GM21529 (cell line): ENCODE data around the gene C3orf22.
"Not testable (repeated sequence)": the region's sequence is repeated elsewhere in the genome, so short reads cannot be mapped to it uniquely, and the experiment has no call there.

Experiments used
- ATAC-seq: cut with Tn5 transposase; IDR thresholded peaks from one replicate; pipeline ENCODE4 v1.9.1; 2021; ENCODE audit not compliant: unreplicated experiment

The C3orf22 gene

GRCh38 chr3:126543457-126544061 lies 15.2 kb downstream of the C3orf22 start:
- ATAC-seq = no peak

DNA sequence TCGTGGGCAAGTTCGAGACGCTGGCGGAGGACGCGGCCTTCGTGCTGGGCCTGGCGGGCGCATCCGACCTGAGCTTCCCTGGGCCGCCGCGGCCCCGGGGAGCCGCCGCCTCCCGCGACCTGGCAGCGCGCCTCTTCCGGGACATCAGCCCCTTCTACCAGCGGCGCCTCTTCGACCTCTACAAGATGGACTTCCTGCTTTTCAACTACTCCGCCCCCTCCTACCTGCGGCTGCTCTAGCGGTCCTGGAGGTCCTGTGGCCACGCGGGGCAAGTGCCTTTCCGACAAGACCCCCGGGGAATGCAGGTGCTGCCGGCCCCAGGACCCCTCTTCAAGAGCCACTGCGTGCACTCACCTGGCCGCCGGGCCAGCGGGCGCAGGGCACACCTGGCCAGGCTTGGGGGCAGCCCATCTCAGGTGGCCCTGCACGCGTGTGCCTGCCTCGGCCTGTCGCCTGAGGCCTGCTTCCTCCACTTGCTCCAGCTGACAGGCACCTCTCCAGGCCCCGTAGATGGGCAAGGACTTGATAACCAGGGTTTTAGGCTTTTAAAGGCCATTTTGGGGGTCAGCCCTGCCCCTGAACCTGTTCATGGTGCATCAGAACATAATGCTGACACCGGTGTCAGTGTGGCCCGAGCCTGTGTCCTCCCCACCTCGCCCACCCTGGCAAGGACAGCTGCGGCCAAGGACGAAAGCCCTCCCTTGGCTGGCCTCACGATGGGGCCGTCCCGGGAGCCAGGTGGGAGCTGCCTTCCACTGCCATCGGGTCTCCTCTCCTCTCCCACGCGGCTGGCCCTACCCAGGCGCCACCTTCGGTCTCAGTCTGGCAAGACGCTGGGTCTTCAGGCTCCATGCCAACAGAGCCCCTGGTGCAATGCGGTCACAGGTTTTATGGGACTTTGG lies 16.1 kb downstream of the C3orf22 start:
- ATAC-seq = no peak

- ATAC-seq = no peak
Measured at GRCh38 chr3:126541628-126542339, 16.9 kb downstream of the C3orf22 start.

GRCh38 chr3:126540951-126541627 lies 17.6 kb downstream of the C3orf22 start:
- ATAC-seq = no peak

- no peak for ATAC-seq
Measured at GRCh38 chr3:126540342-126540849, 18.3 kb downstream of the C3orf22 start.

GRCh38 chr3:126539558-126540250 lies 19.0 kb downstream of the C3orf22 start:
- ATAC-seq = no peak

DNA sequence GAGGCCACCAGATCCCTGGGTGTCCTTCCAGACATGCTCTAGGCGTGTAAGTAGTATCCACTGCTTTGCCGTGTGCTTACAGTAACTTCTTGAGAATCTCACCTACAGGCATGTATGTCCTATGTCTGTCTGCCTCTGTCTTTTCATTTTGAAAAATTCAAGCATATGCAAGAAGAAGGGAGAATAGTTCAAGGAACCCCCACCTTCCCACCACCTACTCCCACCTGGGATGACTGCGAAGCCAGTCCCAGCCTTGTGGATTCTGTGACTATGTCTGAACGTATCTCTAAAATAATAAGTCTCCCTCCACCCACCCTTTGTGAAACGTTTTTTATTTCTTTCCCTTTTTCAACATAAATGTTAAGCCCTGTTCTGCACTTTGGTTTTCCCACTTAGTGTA lies 19.8 kb downstream of the C3orf22 start:
- ATAC-seq = no peak

GRCh38 chr3:126538316-126538715 lies 20.4 kb downstream of the C3orf22 start:
- ATAC-seq = no peak

DNA sequence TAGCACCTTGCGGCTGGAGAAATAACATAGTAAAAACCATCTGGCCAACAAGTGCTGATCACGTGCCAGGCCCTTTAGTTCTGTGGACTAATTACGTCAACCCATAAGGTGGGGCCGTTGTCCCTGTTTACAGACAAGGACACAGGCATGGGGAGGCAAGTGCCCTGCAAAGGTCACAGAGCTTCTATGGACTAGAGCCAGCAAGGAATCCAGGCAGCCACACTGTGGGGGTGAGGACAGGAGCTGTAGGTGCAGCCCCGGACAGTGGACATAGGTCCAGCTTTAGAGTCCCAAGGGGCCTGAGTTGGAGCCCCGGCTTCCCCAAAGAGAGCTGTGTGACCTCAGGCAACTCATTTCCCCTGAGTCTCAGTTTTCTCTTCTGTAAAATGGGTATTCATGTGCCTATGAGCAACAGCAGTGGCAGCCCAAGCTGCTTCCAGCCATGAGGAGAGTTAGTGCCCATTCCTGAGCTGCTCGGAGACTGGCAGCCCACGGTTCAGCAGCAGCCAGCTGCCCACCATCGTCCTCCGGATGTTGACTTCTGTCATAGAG lies 20.9 kb downstream of the C3orf22 start:
- ATAC-seq = no peak

GRCh38 chr3:126537116-126537729 lies 21.5 kb downstream of the C3orf22 start:
- no peak for ATAC-seq

DNA sequence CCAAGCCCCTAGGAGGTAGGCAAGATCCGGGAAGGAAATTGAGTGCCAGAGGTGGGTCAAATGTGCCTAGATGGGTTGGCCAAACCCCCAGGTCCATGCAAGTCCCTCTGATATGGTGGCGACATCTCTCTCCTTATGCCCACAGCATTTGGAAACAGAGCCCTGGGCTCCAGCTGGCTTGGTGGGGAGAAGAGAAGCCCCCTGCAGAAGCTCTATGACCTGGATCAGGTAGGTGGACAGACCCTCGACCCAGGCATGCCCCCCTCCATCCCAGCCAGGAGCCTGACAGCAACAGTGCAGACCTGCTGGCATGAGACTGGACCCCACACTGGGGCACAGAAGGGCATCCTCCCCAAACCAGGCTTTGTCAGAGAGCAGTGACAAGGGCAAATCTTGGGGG lies 22.6 kb downstream of the C3orf22 start:
- ATAC-seq = no peak

- ATAC-seq = no peak
Measured at GRCh38 chr3:126535636-126536035, 23.1 kb downstream of the C3orf22 start.

DNA sequence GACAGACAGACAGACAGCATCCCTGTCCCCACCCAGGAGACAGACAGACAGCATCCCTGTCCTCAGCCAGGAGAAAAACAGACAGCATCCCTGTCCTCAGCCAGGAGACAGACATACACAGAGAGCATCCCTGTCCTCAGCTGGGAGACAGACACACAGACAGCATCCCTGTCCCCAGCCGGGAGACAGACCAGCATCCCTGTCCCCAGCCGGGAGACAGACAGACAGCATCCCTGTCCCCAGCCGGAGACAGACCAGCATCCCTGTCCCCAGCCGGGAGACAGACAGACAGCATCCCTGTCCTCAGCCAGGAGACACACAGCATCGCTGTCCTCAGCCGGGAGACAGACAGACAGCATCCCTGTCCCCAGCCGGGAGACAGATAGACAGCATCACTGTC lies 24.0 kb downstream of the C3orf22 start:
- not testable (repeated sequence) for ATAC-seq

DNA sequence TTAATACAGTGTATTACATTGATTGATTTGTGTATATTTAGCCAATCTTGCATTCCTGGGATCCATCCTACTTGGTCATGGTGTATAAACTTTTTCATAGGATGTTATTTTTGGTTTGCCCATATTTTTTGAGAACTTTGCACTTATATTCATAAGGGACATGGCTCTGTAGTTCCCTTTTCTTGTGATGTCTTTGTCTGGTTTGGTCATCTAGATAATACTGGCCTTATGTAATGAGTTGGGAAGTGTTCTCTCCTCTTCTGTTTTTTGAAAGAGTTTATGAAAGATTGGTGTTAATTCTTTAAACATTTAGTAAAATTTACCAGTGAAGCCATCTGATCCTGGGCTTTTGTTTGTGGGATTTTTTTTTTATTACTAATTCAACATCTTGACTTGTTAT lies 25.2 kb downstream of the C3orf22 start:
- ATAC-seq = no peak

DNA sequence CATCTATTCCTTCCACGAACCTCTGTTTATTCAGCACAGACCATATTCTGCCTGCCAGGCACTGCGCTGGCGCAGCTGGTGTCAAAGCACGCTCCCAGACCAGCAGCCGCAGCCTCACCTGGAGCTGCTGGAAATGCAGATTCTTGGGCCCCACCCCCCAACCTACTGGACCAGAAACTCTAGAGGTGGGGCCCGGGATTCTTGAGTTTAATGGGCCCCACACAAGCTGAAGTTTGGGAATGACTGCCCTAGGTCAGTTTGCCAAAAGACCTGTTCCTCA lies 27.7 kb downstream of the C3orf22 start:
- no peak for ATAC-seq

- ATAC-seq = no peak
Measured at GRCh38 chr3:126530171-126531050, 28.3 kb downstream of the C3orf22 start.

DNA sequence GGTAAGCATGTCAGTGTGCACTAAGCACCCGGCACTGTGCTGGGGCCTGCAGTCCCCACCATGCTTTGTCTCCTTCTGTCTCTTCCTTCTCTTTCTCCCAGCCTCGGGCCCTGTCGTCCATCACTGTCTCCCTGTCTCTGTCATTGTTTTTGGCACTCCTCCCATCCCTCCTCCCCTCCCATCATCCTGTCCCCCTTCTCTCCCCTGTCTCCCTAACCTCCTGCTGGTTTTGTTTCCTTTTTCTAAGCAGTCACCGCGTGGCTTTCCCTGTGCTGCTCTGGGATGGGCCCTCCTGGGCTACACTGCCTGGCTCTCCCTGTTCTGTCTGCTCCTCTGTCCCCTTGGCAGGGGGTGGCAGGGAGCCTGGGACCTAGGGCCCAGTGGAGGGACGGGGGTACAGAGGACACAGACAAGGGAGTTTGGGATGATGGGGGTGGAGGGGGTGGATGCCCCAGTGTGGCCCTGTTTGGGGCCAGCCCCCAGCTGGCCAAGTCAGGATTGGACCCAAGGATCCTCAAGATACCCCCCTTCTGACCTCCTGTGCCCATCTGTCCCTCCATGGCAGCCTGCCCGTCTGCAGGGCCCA lies 29.1 kb downstream of the C3orf22 start:
- ATAC-seq = no peak

DNA sequence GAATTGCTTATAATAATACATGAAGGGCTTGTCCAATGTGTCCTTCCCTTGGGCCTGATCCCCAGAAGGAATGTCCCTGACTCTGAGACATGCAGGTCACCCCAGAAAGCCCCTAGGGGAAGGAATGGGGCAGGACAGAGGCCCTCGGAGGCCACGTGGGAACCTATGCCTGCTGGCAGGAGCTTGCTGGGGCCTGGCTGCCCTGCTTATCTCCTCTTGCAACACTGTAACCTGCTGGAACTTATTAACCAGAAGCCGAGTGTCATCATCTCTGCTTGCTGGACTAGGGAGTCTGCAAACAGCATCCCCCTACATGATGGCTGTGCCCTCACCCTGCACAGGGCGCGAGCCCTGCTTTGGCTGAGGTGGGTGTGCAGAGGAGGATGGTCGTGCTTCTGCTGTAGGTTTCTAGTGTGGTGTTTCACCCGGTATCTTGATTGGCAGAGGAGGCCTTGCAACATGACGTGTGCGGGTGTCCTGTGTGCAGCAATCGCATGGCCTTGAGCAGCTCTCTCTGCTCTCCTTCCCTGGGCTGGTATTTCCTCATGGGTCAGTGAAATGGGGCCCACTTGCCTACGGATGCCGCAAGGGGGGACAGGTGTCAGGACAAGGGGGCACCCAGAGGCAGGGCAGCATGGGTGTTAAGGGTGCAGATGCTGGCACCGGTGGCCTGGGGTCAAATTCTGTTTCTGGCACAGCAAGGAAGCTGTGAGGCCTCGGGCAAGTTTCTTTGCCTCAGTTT lies 29.8 kb downstream of the C3orf22 start:
- ATAC-seq = no peak
